ENCODE data around the gene AKNAD1. TPM values are rescaled to one million over a fixed set of nuclear protein-coding genes. Genes with fewer than 3 reads are reported as not detected.
A peak's percentile ranks its signal among the peaks of the same experiment; 100 is the strongest.
"Not testable (repeated sequence)": the region's sequence is repeated elsewhere in the genome, so short reads cannot be mapped to it uniquely, and the experiment has no call there.

AKNAD1 gene
- total RNA-seq, 1 donor from 2014 or later: not detected

GRCh38 chr1:108893141-108893530 lies 36.2 kb upstream of the AKNAD1 start:
- Mint-ChIP-seq H3K9me3 (ENCODE audit: unreplicated experiment) (no peaks in the 10 kb centered on the region), H3K36me3 (ENCODE audit: low read depth, unreplicated experiment) (no peaks in the 10 kb centered on the region), H3K4me1 (ENCODE audit: unreplicated experiment) (peaks cover 37% of the 10 kb centered on the region), H3K27me3 (ENCODE audit: unreplicated experiment) (no peaks in the 10 kb centered on the region), H3K4me3 (ENCODE audit: unreplicated experiment) (no peak overlapping the region), H3K27ac (ENCODE audit: unreplicated experiment) (no peak overlapping the region)
- no peak for TF ChIP-seq CTCF (IDR thresholded peaks at IDR 0.05; ENCODE audit: unreplicated experiment)
- DNase-seq (ENCODE audit: low spot score): no peak

- Mint-ChIP-seq H3K9me3 (ENCODE audit: unreplicated experiment) (no peaks in the 10 kb centered on the region), H3K4me3 (ENCODE audit: unreplicated experiment) (no peak overlapping the region), H3K4me1 (ENCODE audit: unreplicated experiment) (peaks cover 38% of the 10 kb centered on the region), H3K27me3 (ENCODE audit: unreplicated experiment) (no peaks in the 10 kb centered on the region), H3K36me3 (ENCODE audit: low read depth, unreplicated experiment) (no peaks in the 10 kb centered on the region), H3K27ac (ENCODE audit: unreplicated experiment) (no peak overlapping the region)
- no peak for DNase-seq (ENCODE audit: low spot score)
- TF ChIP-seq CTCF (IDR thresholded peaks at IDR 0.05; ENCODE audit: unreplicated experiment): no peak
Observed at GRCh38 chr1:108892356-108893140, 35.7 kb upstream of the AKNAD1 start.

GRCh38 chr1:108889706-108890384 lies 33.0 kb upstream of the AKNAD1 start:
- H3K27ac Mint-ChIP-seq (ENCODE audit: unreplicated experiment): peak overlapping the region; percentile 99
- no peak for TF ChIP-seq CTCF (IDR thresholded peaks at IDR 0.05; ENCODE audit: unreplicated experiment)
- no peaks in the 10 kb centered on the region for H3K9me3 Mint-ChIP-seq (ENCODE audit: unreplicated experiment)
- H3K4me1 Mint-ChIP-seq (ENCODE audit: unreplicated experiment): peaks cover 50% of the 10 kb centered on the region
- H3K27me3 Mint-ChIP-seq (ENCODE audit: unreplicated experiment): no peaks in the 10 kb centered on the region
- no peak overlapping the region for H3K4me3 Mint-ChIP-seq (ENCODE audit: unreplicated experiment)
- H3K36me3 Mint-ChIP-seq (ENCODE audit: low read depth, unreplicated experiment): no peaks in the 10 kb centered on the region
- no peak for DNase-seq (ENCODE audit: low spot score)

- peaks cover 50% of the 10 kb centered on the region for H3K4me1 Mint-ChIP-seq (ENCODE audit: unreplicated experiment)
- H3K9me3 Mint-ChIP-seq (ENCODE audit: unreplicated experiment); DNase-seq (ENCODE audit: low spot score); H3K36me3 Mint-ChIP-seq (ENCODE audit: low read depth, unreplicated experiment); H3K4me3 Mint-ChIP-seq (ENCODE audit: unreplicated experiment); H3K27me3 Mint-ChIP-seq (ENCODE audit: unreplicated experiment): not testable (repeated sequence)
- H3K27ac Mint-ChIP-seq (ENCODE audit: unreplicated experiment): peak overlapping the region; percentile 99
Observed at GRCh38 chr1:108889006-108889645, 32.2 kb upstream of the AKNAD1 start.

GRCh38 chr1:108886292-108886691 lies 29.4 kb upstream of the AKNAD1 start:
- peaks cover 37% of the 10 kb centered on the region for H3K4me1 Mint-ChIP-seq (ENCODE audit: unreplicated experiment)
- H3K36me3 Mint-ChIP-seq (ENCODE audit: low read depth, unreplicated experiment): no peaks in the 10 kb centered on the region
- H3K4me3 Mint-ChIP-seq (ENCODE audit: unreplicated experiment): no peak overlapping the region
- H3K9me3 Mint-ChIP-seq (ENCODE audit: unreplicated experiment): no peaks in the 10 kb centered on the region
- H3K27me3 Mint-ChIP-seq (ENCODE audit: unreplicated experiment): peaks cover 1% of the 10 kb centered on the region
- TF ChIP-seq CTCF (IDR thresholded peaks at IDR 0.05; ENCODE audit: unreplicated experiment): no peak
- no peak overlapping the region for H3K27ac Mint-ChIP-seq (ENCODE audit: unreplicated experiment)
- DNase-seq (ENCODE audit: low spot score): no peak
